DND-41 (cell line): ENCODE data around the gene ZCCHC24.

Experiments
- EZH2 ChIP-seq: IDR thresholded peaks from 3 replicates; pipeline ENCODE4 v1.6.1; 2012; ENCODE audit warnings: borderline replicate concordance, low read depth, mild to moderate bottlenecking, moderate library complexity, low read length, inconsistent platforms; ENCODE audit not compliant: severe bottlenecking
- TF ChIP-seq, protein P1 (sequence below): IDR thresholded peaks from 2 replicates; pipeline ENCODE4 v1.5.1; 2012; ENCODE audit warnings: borderline replicate concordance, low read length, moderate library complexity, mild to moderate bottlenecking; ENCODE audit not compliant: poor library complexity, severe bottlenecking; ENCODE audit errors: extremely low read depth

DNA sequence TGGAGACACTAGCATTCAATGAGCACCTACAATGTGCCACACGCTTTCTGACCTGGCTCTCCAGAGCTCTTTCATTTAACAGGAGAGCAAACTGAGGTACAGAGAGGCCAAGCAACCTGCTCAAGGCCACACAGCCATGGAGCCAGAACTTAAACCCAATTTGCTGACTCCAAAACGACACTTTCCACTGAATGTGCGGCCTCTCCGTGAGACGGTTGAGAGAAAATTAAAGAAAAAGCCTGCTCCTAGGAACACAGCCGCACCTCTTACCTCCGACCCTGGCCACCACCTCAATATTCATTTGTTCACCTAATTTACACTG, 42.8 kb downstream of the ZCCHC24 start:
- TF ChIP-seq, protein P1, sequence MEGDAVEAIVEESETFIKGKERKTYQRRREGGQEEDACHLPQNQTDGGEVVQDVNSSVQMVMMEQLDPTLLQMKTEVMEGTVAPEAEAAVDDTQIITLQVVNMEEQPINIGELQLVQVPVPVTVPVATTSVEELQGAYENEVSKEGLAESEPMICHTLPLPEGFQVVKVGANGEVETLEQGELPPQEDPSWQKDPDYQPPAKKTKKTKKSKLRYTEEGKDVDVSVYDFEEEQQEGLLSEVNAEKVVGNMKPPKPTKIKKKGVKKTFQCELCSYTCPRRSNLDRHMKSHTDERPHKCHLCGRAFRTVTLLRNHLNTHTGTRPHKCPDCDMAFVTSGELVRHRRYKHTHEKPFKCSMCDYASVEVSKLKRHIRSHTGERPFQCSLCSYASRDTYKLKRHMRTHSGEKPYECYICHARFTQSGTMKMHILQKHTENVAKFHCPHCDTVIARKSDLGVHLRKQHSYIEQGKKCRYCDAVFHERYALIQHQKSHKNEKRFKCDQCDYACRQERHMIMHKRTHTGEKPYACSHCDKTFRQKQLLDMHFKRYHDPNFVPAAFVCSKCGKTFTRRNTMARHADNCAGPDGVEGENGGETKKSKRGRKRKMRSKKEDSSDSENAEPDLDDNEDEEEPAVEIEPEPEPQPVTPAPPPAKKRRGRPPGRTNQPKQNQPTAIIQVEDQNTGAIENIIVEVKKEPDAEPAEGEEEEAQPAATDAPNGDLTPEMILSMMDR, result no peak
- TF ChIP-seq EZH2, result no peak
